Measurements from ENCODE around the gene GAPDHS.

Gene GAPDHS

DNA sequence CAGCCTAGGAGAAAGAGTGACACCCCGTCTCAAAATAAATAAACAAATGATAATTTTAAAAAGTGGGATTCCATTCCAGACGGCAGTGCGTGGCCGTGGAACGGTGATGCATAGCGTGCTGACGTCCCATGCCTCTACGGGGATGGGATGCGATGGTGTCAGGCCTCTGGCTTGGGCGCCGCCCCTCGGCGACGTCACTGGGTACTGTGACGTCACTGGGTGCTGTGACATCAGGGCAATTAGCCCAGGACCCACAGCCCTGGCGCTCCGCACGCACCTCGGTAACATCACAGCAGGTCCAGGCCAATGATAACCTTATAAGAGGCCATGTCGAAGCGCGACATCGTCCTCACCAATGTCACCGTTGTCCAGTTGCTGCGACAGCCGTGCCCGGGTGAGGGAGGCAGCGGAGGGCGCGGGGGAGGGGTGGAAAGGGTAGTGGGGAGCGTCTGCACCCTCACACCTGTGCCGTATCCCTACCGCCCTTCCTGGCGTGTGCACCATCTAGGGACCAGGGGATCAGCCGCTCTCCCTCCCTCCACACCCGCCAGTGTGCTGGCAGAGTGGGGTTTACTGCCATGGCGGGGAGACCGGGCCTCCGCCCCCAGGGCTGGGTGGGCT, at the start of gene GAPDHS:
Gene GAPDHS (plus strand): TSS at position 256 of the 621 bp plus-strand sequence. CDS start 72 bp downstream, at position 328.
- no peak for DNase-seq (ENCODE audit: low spot score)

DNA sequence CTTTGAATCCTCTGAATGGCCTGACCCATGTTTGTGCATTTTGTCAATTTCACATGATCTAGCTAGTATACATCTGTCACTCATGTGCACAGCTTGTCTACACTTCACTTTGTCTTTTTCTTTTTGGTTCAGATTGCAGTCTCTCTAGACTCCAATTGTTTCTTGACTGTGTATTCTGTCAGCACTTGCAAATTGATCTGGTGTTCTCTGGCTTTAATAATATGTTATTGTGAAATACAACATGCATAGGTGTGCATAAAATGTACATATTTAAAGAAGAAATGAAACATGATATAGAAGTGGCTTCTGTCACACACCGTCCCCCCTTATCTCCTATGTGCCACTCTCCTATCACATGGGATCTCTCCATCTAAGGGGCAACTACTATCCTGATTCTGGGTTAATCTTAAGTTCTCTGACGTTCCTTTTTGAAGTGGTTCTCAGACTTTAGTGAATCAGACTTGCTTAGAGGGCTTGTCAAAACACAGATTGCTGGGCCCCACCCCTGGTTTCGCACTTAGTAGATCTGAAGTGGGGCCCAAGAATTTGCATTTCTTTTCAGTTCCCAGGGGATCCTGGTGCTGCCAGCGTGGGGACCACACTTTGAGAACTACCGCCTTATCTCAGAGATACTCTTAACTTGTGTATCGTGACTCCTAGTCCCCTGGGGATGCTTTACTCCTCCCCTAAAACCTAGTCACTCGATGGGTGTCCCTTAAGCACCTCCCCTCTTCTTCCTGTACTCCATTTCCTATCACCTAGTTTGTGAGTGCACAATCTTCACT, 48.8 kb upstream of the GAPDHS start:
- peak; percentile 91 for DNase-seq (ENCODE audit: low spot score)

DNA sequence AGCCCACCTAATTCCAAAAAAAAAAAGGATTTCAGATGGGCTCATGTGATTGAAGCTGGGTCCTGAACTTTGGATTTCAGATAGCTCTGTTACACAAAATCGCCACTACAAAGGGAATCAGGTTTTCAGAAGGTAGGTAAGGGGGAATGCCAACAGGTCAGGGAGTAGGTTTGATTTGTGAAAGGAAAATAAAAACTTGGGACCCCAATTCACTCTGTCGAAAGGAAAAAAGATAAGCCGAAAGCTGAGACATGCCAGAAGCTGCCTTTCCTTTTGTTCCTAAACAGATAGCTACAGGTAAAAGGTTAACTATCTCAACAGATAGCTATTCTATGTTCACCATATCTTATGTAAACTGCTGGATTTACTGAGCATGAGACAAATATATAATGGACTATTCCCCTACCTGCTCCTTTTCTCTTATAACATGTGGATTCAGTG, 47.0 kb upstream of the GAPDHS start:
- no peak for DNase-seq (ENCODE audit: low spot score)

DNA sequence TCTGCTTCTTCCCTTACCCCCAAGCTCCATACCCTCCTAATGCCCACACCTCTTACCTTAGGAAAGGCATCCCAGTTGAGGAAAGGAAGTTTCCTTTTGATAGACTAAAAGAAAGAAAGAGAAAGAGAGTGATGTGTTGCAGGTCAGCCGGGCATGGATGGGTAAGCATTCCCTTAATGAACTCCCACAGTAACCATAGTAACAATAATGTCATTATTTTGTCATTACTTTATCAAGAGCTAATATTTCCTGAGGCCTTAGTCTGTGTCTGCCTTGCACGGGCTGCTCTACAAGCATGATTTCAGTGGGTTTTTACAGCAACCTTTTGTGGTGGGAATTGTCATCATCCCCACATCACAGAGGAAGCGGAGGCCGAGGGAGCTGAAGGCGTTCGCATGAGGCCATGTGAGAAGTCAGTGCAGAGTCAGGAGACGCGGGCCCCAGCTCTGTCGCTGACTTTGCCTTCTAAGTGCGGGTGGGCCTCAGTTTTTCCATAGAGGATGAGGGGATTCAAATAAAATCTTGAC, 45.5 kb upstream of the GAPDHS start:
- no peak for DNase-seq (ENCODE audit: low spot score)

DNA sequence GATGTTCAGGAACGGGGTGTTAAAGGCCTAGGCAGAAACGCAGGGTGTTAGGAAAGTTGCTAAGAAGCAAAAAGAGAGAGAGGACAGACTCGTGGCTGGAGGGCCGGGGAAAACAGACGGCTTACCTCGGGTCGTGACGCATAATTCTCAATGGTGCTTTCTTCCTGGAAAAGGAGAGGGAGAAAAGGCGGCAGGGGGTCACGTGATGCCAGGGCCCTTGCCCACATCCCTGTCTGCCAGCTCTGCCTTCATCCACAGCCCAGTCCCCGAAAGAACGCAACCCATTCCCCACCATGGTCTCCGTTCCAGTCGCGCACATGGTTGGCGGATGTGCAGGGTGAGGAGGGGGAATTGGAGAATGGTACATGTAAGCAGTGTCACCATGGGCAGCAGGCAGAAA, 44.6 kb upstream of the GAPDHS start:
- no peak for DNase-seq (ENCODE audit: low spot score)

DNA sequence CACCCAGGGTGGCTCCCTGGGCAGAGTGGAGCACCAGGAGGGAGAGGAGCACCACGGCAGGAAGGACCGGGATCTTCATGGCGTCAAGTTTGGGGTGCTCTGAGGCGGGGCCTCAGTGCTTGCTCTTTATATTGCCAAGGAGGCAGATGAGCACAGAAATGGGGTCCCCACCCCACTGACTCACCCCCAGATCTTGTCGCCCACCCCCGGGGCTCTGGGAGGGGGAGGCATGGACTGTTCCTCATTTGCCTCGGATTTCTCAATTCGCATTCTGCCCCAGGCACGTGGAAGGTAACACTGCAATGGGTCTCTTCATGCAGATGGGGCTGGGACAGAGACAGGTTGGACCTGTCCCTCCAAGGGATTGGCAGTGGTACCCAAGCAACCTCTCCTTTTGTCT, 42.9 kb upstream of the GAPDHS start, which contains the start of gene KRTDAP:
Gene KRTDAP (minus strand): TSS at position 101 of the 400 bp plus-strand sequence. CDS start 22 bp downstream, at position 79.
- DNase-seq (ENCODE audit: low spot score), result no peak

DNA sequence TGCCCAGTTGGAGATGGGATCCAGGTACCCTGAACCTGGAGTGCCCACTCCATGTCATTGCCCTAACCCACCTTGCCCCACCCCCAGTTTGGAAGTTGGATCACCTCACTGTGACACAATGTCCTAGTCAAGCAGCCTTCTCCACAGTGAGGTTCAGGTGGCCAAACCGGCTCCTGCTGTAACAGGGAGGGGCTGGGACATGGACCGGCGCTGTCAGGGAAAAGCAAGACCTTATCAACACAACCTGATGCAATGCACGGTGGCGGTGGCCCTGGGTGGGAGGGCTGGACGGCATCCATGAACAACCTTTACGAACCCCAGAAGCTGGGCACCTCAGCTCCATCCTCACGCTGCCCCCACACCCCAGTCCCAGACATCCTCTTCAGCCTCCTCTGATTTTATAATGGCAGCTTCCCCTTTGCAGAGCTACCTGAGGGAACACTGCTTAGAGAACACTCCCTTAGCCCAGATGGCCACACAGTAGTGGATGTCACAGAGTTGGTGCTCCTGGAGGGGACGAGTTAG, 41.4 kb upstream of the GAPDHS start:
- no peak for DNase-seq (ENCODE audit: low spot score)

DNA sequence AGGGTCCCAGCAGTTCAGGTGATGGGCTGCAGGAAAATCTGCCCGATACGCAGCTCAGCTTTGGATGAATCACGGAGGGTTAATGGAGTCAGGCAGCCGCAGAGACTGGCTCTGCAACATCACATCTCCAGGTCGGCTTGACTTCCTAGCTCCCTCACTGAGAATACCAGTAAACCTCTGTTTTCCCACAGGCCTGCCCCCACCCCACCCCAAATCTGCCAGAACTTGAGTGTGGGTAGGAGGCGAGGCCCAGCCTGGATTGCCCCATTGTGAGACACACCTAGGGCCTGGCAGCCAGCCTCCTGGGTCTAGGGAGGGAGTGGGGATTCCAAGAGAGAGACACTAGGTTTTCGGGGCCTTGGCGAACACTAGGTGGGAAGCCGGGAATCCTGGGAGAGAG, 39.3 kb upstream of the GAPDHS start:
- DNase-seq (ENCODE audit: low spot score), result no peak

DNA sequence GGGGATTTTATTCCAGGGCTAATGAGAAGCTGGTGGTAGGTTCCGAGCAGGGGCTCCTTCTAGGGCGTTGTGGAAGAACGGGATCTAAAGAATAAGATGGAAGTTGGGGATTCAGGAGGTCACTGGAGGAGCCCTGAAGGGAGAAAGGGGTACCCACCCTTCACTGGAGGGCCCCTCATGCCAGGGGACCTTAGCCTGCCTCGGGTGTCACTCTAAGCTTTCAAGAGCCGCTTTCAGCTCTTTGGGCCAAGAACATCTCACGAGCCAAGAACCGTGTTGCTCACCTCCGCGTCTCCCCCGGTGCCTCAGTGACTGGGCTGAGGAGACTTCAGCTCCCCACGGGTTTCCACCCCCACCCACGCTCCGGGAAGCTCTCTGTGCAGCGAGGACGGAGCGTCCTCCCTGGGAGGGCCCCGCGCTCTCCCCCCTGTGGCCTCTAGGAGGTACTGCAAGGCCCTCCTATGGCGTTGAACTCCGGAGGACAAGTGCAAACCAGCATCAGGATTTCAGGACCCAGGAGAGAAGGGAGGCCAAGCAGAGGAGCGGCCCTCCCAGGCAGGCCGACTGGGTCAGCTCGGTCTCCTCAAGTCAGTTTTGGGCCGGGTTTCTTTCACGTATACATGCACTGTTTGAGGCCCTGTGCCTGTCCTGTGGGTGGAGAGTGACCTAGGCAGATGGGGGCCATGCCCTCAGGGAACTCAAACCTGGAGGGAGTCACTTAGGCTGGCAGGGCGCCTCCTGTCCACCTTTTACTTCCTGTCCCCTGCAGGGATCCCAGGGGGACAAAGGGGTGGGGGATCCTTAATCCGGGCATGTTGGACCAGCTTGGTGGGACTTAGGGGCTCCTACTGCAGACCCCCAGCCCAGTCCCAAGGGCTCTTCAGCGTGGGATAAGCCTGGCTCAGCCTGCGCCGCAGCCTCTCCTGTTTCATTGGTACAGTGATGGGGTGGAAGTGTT, 37.9 kb upstream of the GAPDHS start:
- DNase-seq (ENCODE audit: low spot score), result peak; percentile 68

DNA sequence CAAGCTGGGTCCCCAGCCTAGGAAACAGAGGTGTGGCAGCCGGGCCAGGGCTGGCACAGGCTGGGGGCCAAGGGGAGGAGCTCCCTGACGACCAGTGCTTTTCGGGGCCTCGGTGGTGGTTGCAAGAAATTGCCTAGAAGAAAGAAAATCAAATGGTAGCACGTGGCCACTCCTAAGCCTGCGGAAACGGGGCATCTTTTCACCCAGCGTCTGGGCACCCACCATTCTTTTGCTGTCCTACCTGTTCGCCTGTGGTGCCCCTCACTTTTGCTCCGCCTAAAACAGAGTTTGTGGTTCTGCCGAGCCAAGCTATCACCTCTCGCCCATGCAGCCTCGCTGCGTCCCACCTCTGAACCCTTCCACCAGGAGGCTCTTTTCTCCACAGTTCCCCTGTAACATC, 35.9 kb upstream of the GAPDHS start:
- no peak for DNase-seq (ENCODE audit: low spot score)

DNA sequence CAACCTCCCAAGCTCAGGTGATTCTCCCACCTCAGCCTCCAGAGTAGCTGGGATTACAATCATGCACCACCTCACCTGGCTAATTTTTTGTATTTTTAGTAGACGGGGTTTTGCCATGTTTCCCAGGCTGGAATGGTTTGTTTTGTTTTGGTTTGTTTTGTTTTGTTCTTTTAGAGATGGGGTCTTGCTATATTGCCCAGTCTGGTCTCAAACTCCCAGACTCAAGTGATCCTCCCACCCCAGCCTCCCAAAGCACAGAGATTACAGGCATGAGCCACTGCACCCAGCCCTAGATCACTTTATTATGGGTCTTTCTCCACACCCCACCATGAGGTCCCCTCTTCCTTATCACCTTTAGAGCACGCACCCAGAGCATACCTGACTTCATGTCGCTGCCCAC, 35.0 kb upstream of the GAPDHS start:
- DNase-seq (ENCODE audit: low spot score), result no peak

DNA sequence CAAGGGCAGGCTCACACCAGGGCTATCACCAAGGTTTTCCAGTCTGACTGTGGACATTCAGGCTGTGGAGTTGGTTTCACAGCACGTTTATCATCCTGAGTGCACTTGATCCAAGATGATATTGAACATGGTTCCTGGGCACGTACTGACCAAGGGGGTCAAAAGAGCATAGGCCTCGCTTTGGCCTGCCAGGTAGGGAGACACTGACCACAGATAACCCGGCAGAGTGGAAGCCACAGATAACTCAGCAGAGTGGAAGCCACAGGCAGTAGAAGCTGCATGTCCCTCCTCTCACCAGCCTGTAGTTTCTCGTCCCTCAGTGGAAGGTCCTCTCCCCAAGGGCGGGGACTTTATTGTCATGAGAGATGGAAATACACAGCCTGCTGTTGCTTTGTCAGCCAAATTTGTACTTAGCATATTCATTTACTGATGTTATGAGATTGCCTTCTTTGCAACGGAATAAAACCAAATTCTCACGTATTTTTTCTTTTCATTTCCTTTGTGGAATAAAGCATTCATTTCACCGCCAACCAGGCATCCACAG, 34.2 kb upstream of the GAPDHS start:
- DNase-seq (ENCODE audit: low spot score), result no peak

DNA sequence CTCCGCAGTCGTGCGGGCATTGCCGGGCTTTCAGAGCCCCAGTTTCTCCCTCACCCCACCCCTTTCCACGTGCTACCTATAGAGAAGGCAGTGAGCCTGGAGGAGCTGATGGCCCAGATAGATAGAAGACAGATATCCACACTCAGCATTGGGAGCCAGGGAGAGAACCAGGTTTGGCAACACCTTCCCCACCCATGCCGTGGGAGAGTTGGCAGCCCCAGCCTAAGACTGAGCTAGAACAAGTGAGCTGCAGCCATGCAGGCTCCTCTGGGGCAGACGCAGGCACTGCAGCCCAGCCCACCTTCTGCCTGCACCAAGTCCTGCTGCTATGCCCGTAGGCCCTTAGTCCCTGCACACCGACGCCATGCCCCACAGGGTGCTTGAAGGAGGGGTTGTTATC, 32.6 kb upstream of the GAPDHS start:
- no peak for DNase-seq (ENCODE audit: low spot score)

DNA sequence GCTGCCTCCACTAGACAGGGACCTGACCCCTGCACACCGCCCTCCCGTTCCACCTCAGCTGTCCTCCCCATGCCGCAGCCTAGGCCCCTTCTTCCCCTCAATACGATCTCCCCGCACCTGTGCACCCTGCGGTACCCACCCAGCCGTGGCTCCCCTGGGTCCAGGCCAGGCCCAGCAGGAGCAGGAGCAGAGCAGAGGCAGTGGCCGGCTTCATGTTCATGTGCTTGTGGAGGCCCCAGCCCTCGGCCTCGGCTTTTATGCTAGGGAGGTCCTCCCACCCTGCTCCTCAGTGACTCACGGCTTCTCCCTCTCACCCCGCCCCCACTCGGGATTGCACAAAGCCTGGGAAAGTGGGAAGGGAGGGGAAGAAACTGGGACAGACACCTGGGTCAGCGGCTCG, 31.6 kb upstream of the GAPDHS start:
- DNase-seq (ENCODE audit: low spot score), result no peak

DNA sequence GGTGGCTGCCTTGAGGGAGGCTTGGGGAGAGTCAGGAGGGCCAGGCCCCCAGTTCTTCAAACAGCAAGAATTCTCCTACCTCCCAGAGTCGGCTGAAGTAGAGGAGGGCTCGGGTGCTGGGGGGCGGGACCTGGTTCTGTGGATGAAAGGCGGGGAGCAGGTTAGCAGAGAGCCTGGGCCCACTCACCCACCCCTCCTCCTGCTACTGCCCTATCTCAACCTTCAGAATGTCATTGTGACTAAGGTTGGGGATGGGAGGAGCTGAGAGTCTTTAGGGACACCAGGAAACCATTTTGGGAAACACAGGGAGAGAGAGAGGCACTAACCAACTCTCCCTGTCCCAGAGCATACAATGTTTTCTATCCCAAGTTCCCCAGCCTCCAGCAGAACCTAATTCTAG, 30.5 kb upstream of the GAPDHS start:
- DNase-seq (ENCODE audit: low spot score), result no peak

DNA sequence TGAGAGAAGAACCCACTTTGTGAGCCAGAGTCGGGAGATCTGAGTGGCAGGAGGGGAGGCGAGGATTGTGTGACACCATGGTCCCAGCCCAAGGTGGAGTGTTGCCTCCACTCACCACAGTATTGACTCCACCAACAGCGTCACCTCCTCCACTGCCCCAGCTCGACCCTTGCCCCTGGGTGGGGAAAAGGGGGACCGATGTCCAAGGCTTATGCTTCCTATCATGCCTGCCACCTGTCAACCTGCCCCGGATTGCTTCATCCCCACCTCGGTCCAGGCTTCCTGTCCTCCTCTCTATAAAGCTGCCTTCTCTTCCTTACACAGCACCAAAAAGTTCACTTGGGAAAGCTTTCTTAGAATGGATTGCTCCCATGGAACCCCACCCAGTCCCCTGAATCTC, 27.2 kb upstream of the GAPDHS start:
- DNase-seq (ENCODE audit: low spot score), result no peak

DNA sequence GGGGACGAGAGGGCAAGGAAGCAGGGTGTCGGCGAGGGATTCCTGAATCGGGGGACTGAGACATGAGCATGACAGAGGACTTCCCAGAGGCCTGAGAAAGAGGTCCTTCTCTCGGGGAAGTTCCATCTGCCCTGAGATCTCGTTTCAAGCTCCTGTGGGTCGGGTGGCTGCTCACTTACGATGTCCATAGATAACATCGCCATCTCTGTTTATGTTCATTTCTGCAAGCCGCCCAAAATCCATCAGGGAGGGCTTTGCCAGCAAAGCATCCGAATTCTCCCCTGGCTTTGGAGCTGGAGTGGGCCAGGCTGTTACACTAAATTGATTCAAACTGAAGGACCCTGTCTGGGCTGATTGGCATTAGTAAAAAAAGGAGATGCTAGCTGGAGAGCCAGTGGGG, 25.7 kb upstream of the GAPDHS start:
- DNase-seq (ENCODE audit: low spot score), result no peak

DNA sequence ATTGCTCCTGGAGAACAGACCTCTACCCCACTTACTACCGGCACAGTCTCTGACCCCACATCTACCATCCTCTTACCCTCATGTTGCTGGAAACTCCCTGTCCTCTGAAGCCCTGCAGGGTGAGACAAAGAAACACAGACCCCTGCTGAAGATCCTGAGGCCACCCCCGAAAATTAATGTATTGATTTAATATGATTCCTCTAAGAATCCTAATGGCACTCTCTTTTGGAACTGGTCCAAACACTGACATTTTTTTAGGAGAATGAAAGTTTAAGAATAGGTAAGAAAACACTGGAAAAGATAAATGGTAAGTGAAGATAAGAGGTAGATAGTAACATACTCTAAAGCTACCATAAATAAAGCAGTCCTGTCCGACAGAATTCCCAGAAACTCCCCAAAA, 25.1 kb upstream of the GAPDHS start:
- DNase-seq (ENCODE audit: low spot score), result no peak

DNA sequence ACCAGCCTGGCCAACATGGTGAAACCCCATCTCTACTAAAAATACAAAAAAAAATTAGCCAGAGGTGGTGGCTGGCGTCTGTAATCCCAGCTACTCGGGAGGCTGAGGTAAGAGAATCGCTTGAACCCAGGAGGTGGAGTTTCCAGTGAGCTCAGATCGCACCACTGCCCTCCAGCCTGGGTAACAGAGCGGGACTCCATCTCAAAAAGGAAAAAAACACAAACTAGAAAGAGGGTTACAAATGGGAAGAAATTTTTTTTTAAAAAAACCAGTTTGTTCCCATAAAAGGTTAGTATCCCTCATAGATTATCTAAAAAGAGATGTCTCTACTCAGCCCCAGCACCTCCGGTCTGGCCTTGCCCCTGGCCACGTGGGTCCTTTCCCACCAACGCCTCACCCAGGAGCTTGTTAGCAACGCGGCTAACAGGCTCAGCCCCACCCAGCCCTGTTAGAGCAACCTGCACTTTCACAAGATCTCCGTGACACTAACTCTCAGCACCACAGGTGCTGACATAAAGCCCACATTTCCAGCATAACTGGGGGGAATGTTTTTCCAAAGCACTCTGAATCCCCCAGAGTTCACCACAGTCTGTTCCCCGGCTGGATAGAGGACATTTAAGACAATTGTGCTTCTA, 24.1 kb upstream of the GAPDHS start:
- peak; percentile 23 for DNase-seq (ENCODE audit: low spot score)

DNA sequence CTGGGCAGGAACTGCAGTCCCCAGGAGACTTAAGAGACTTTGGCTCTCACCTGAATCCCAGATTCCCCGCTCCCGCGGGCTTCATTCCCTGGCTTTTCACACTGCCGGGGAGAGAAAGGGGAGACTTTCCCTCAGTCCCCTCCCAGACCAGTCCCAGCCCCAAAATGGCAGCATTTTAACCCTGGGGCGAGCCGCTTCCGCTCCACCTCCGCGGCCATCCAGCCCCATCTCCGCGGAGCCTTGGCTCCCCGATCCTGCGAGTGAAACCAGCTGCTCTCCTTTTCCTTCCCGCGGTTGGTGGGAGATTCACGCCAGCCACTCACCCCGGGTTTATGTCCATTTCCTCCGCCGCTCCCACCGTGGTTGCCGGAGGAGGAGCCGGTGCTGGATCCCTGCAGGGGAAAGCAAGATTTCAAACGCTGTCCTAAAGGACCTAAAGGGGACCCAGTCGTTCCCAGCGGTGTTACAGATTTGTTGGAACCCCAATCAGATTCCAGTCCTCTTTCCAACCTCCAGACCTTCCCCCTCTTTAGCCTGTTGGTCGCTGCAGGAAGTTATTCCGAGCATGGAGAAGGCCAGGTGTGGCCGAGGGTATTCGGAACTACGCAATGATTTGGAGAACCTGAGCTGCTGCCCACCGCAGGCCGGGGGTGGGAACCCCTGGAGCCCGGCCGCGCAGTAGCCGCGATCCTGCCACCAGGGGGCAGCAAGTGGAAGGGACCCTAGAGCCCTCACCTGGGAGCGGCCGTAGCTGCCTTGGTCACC, 23.2 kb upstream of the GAPDHS start:
- DNase-seq (ENCODE audit: low spot score), result peak; percentile 66

DNA sequence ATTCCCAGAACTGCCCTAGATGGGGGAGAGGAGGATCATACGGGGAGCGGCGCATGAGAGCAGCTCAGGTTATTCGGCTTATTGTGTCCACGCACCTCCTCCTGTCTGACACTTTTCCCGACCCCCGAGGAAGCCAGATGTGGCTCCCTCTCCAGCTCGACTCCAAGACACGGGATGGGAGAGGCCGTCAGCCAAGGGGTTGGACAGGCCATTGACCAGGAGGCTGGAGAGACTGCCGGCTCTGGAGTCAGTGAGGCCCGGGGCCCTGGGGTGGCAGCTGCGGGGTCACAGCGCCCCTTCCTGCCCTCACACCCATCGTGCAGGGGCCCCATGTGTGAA, 22.7 kb upstream of the GAPDHS start:
- DNase-seq (ENCODE audit: low spot score), result no peak
